Keratinocyte (primary cell): ENCODE results near the gene ETF1. TPM values are rescaled to one million over a fixed set of nuclear protein-coding genes. Genes with fewer than 3 reads are reported as not detected.

Experiments
- DNase-seq: peaks from one replicate; pipeline ENCODE4 v3.0.0-alpha.2; 2011; ENCODE audit warnings: low read depth, missing footprints, low spot score
- FAIRE-seq: peaks from 2 replicates; lab custom pipeline; 2011; peaks lifted over from hg19 to GRCh38; lab: Jason Lieb, UNC
- H2AFZ ChIP-seq: 2 replicates; pipeline ENCODE4 v1.6.0; 2012; ENCODE audit warnings: low read length, control low read depth, inconsistent platforms; ENCODE audit not compliant: control insufficient read depth
- H3K27ac ChIP-seq: 2 replicates; pipeline ENCODE4 v1.5.1; 2011; ENCODE audit warnings: low read length; ENCODE audit not compliant: control insufficient read depth, insufficient read depth
- H3K27me3 ChIP-seq: 3 replicates; pipeline ENCODE4 v1.6.0; 2011; ENCODE audit warnings: low read length; ENCODE audit not compliant: control insufficient read depth, insufficient read depth; ENCODE audit errors: extremely low read depth
- H3K36me3 ChIP-seq, 2 experiments: 2 replicates in 1 of 2; 3 replicates in 1 of 2; pipeline ENCODE4 v1.5.1; 2011; ENCODE audit warnings: low read length in 2 of 2, mild to moderate bottlenecking in 1 of 2; ENCODE audit not compliant: control insufficient read depth in 2 of 2, insufficient read depth in 2 of 2; ENCODE audit errors: extremely low read depth in 1 of 2
- H3K4me1 ChIP-seq: 3 replicates; pipeline ENCODE4 v1.5.1; 2011; ENCODE audit warnings: low read length; ENCODE audit not compliant: control insufficient read depth, insufficient read depth; ENCODE audit errors: extremely low read depth
- H3K4me2 ChIP-seq: 3 replicates; pipeline ENCODE4 v1.6.0; 2011; ENCODE audit warnings: low read depth, low read length; ENCODE audit not compliant: control insufficient read depth, insufficient read depth; ENCODE audit errors: extremely low read depth
- H3K4me3 ChIP-seq, 3 experiments: fragments of 200-600 bp in 1 of 3; sonication (generic) in 1 of 3; 2 replicates in 2 of 3; 3 replicates in 1 of 3; pipeline ENCODE4 v1.5.1; 2011 to 2016; ENCODE audit warnings: low read length in 3 of 3, mild to moderate bottlenecking in 3 of 3, control low read depth in 2 of 3, inconsistent platforms in 1 of 3, low read depth in 1 of 3, mixed read lengths in 1 of 3, mixed run types in 1 of 3, moderate library complexity in 1 of 3; ENCODE audit not compliant: control insufficient read depth in 2 of 3, insufficient read depth in 2 of 3; ENCODE audit errors: extremely low read depth in 1 of 3
- H3K79me2 ChIP-seq: 2 replicates; pipeline ENCODE4 v1.6.0; 2012; ENCODE audit warnings: low read length; ENCODE audit not compliant: control insufficient read depth, insufficient read depth
- H3K9ac ChIP-seq: 3 replicates; pipeline ENCODE4 v1.6.0; 2011; ENCODE audit warnings: low read length; ENCODE audit not compliant: control insufficient read depth, insufficient read depth; ENCODE audit errors: extremely low read depth
- H3K9me1 ChIP-seq: 3 replicates; pipeline ENCODE4 v1.6.0; 2011; ENCODE audit warnings: low read length; ENCODE audit not compliant: control insufficient read depth, insufficient read depth; ENCODE audit errors: extremely low read depth
- H3K9me3 ChIP-seq: 2 replicates; pipeline ENCODE4 v1.5.1; 2012; ENCODE audit warnings: low read depth, low read length; ENCODE audit not compliant: control insufficient read depth
- H4K20me1 ChIP-seq: 3 replicates; pipeline ENCODE4 v1.6.0; 2011; ENCODE audit warnings: low read length; ENCODE audit not compliant: control insufficient read depth, insufficient read depth; ENCODE audit errors: extremely low read depth
- CTCF ChIP-seq, 3 experiments: IDR thresholded peaks in 1 of 3; conservative IDR thresholded peaks in 1 of 3; optimal IDR thresholded peaks in 1 of 3; 2 replicates in 2 of 3; 3 replicates in 1 of 3; pipeline versions ENCODE3 to v1.5.1; 2011; ENCODE audit warnings: low read length in 3 of 3, mild to moderate bottlenecking in 3 of 3, moderate library complexity in 2 of 3, control low read depth in 1 of 3, inconsistent platforms in 1 of 3; ENCODE audit not compliant: insufficient read depth in 2 of 3; ENCODE audit errors: extremely low read depth in 1 of 3
- EZH2 ChIP-seq: IDR thresholded peaks from one replicate; pipeline ENCODE4 v1.6.1; 2012; ENCODE audit warnings: inconsistent platforms, mild to moderate bottlenecking, low read length, moderate library complexity
- dilution Hi-C: fragments of 300-500 bp; cut with MboI; formaldehyde crosslinking; loops from one replicate; pipeline ENCODE4 v1.7.0; 2020; ENCODE audit warnings: low sequenced_read_pairs; ENCODE audit not compliant: extremely low pct_ligation_motif_present
- polyA plus RNA-seq, 5 experiments: library from polyadenylated mRNA; depleted of rRNA in 3 of 5; stranded (reverse) in 3 of 5; stranded (forward) in 1 of 5; unstranded in 1 of 5; fragments of >200 nt; gene quantifications; 1 replicate in 1 of 5; 2 replicates in 3 of 5; 3 replicates in 1 of 5; pipeline versions ENCODE4 v1.2.1 to v1.2.3, GENCODE V29; 2011 to 2012; ENCODE audit warnings: missing spikeins in 2 of 5, low read depth in 1 of 5, low replicate concordance in 1 of 5

The ETF1 gene
- polyA plus RNA-seq, 1 donor (not counting 4 experiments of a cell fraction or from before 2014, with no cell fraction given), result 137 TPM

DNA sequence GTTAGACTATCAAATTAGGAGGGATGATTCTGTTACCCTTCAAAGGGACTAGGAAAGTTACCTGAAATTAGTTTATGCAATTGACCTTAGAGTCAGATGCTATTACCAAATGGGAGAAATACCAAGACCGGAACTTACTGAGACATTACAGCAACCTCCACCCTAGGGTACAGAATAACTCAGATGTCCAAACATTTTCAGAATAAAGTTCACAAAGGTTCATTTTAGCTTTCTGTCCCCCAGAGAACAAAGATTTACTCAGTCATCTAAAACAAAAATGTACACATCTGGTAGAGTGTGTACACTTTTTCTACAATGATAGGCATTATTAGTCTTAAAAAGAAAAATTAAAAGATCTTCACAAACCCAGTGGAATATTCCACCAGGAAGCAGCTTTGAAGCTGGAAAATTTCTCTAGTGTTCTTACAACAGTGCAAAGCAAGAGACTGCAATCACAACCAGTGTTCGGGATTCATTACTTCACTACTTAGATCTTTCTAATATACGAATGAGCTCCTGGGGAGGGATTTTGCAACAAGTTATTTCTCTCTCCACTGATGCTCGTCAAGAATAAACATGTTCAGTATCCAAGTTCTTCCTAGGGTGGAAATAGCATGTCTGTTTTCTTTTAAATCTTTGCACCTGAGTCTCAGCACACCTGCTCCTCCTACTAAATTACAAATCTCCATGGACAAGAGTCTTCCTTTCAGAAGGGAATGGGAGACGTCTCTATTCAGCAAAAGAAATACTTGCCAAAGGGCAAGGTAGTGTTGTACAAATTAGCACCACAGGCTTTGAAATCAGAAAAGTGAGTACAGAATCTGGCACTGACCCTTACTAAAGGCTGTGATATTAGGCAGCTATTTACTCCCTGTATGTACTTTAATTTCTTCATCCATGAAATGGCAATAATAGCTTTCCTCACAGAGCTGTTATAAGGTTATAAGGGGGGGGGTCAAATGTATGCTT is 8.8 kb downstream of the ETF1 start:
- FAIRE-seq (no peak), DNase-seq (no peak)
- H4K20me1 ChIP-seq, result peaks cover 21% of the 10 kb centered on the region
- no peaks in the 10 kb centered on the region for H3K9me3 ChIP-seq
- H3K27ac ChIP-seq, result no peak overlapping the region
- H3K79me2 ChIP-seq, result peaks cover 93% of the 10 kb centered on the region
- no peaks in the 10 kb centered on the region for H3K27me3 ChIP-seq
- no peak overlapping the region for H2AFZ ChIP-seq
- no peak overlapping the region for H3K4me2 ChIP-seq
- peaks cover 8% of the 10 kb centered on the region for H3K4me1 ChIP-seq
- H3K36me3 ChIP-seq, result peaks cover 4 to 46% of the 10 kb centered on the region in 2 experiments
- dilution Hi-C loops, result no loop called here
- no peak overlapping the region for H3K9ac ChIP-seq
- no peak overlapping the region for H3K4me3 ChIP-seq
- TF ChIP-seq CTCF (optimal IDR thresholded peaks at IDR 0.05 in 1 of 3, IDR thresholded peaks at IDR 0.05 in 1 of 3, conservative IDR thresholded peaks at IDR 0.05 in 1 of 3; ENCODE audit: extremely low read depth in 1 of 3, insufficient read depth in 2 of 3, low read length in 3 of 3) (no peak), EZH2 (no peak)
- peaks cover 2% of the 10 kb centered on the region for H3K9me1 ChIP-seq

GRCh38 chr5:138529812-138530211 is 13.2 kb downstream of the ETF1 start:
- no peak for FAIRE-seq
- Histone ChIP-seq H3K4me3 (no peak overlapping the region), H3K9ac (no peak overlapping the region), H3K27ac (no peak overlapping the region), H2AFZ (no peak overlapping the region), H3K36me3 (peaks cover 7 to 35% of the 10 kb centered on the region in 2 experiments), H3K27me3 (no peaks in the 10 kb centered on the region), H3K79me2 (peaks cover 97% of the 10 kb centered on the region), H3K4me2 (no peak overlapping the region), H4K20me1 (peaks cover 13% of the 10 kb centered on the region), H3K9me3 (no peaks in the 10 kb centered on the region), H3K4me1 (peaks cover 14% of the 10 kb centered on the region), H3K9me1 (no peaks in the 10 kb centered on the region)
- dilution Hi-C loops, result no loop called here
- TF ChIP-seq CTCF (optimal IDR thresholded peaks at IDR 0.05 in 1 of 3, IDR thresholded peaks at IDR 0.05 in 1 of 3, conservative IDR thresholded peaks at IDR 0.05 in 1 of 3; ENCODE audit: extremely low read depth in 1 of 3, insufficient read depth in 2 of 3, low read length in 3 of 3), result no peak
- TF ChIP-seq EZH2, result no peak
- DNase-seq, result no peak
